Activated T-cell treated with anti-CD3 and anti-CD28 coated beads, Interleukin-2, amount 50 U/mL, for 1 hour (primary cell): Measurements from ENCODE around the gene GGACT.

Experiments
- DNase-seq: peaks from one replicate; pipeline ENCODE4 v3.0.0-alpha.2; 2020

Gene GGACT

GRCh38 chr13:100510208-100510957 is 78.2 kb downstream of the GGACT start:
- DNase-seq = no peak

GRCh38 chr13:100508996-100509395 is 79.6 kb downstream of the GGACT start:
- DNase-seq = no peak

- DNase-seq = no peak
These were observed 80.1 kb downstream of the GGACT start for GRCh38 chr13:100508455-100508854.

GRCh38 chr13:100506600-100507422 is 81.8 kb downstream of the GGACT start:
- no peak for DNase-seq

GRCh38 chr13:100506154-100506553 is 82.4 kb downstream of the GGACT start:
- no peak for DNase-seq

GRCh38 chr13:100503622-100504021 is 85.0 kb downstream of the GGACT start:
- DNase-seq = no peak

- DNase-seq = no peak
These were observed 86.1 kb downstream of the GGACT start for GRCh38 chr13:100502446-100502845.

- DNase-seq = no peak
These were observed 91.2 kb downstream of the GGACT start for GRCh38 chr13:100497389-100497788.

- no peak for DNase-seq
These were observed 93.1 kb downstream of the GGACT start for GRCh38 chr13:100495455-100495854.

- DNase-seq = no peak
These were observed 95.2 kb downstream of the GGACT start for GRCh38 chr13:100493418-100493817.

GRCh38 chr13:100491164-100491842 is 97.3 kb downstream of the GGACT start:
- DNase-seq = no peak

GRCh38 chr13:100490692-100491091 is 97.9 kb downstream of the GGACT start:
- no peak for DNase-seq

GRCh38 chr13:100485265-100485664 is 103.3 kb downstream of the GGACT start:
- DNase-seq = no peak

- no peak for DNase-seq
These were observed 103.9 kb downstream of the GGACT start for GRCh38 chr13:100484702-100485101.

- DNase-seq = no peak
These were observed 104.7 kb downstream of the GGACT start for GRCh38 chr13:100483841-100484381.

- DNase-seq = no peak
These were observed 105.5 kb downstream of the GGACT start for GRCh38 chr13:100483139-100483538.

GRCh38 chr13:100480676-100481075 is 107.9 kb downstream of the GGACT start:
- no peak for DNase-seq
